Esophagus muscularis mucosa (tissue), 4 donors: ENCODE measurements around the gene BHLHE41. TPM values are rescaled to one million over a fixed set of nuclear protein-coding genes. Genes with fewer than 3 reads are reported as not detected.

Experiments
- DNase-seq: peaks from one replicate; pipeline ENCODE4 v3.0.0-alpha.2; 2017; ENCODE audit errors: extremely low spot score
- H3K27ac ChIP-seq, 4 donors: fragments of 200-600 bp; sonication (generic); replicated peaks in 1 of 4; 1 replicate in 3 of 4; 2 replicates in 1 of 4; pipeline ENCODE4 v1.5.1; 2016 to 2019; ENCODE audit warnings: mild to moderate bottlenecking in 1 of 4
- H3K27me3 ChIP-seq, 4 donors: fragments of 200-600 bp; sonication (generic); one replicate each; pipeline versions ENCODE4 v1.5.1 to v1.6.0; 2016 to 2019
- H3K36me3 ChIP-seq, 4 donors: fragments of 200-600 bp; sonication (generic); one replicate each; pipeline ENCODE4 v1.5.1; 2016 to 2019
- H3K4me1 ChIP-seq, 4 donors: fragments of 200-600 bp; sonication (generic); one replicate each; pipeline ENCODE4 v1.5.1; 2016 to 2019
- H3K4me3 ChIP-seq, 4 donors: fragments of 200-600 bp; sonication (generic); 1 replicate in 2 of 4; 2 replicates in 2 of 4; pipeline ENCODE4 v1.5.1; 2016 to 2019; ENCODE audit warnings: mild to moderate bottlenecking in 4 of 4, moderate library complexity in 1 of 4
- H3K9me3 ChIP-seq, 4 donors: fragments of 200-600 bp; sonication (generic); 1 replicate in 3 of 4; 2 replicates in 1 of 4; pipeline ENCODE4 v1.5.1; 2016 to 2019
- EP300 ChIP-seq: sonication (generic); formaldehyde crosslinking; IDR thresholded peaks from one replicate; pipeline ENCODE4 v1.6.1; 2017; ENCODE audit warnings: antibody characterized with exemption
- POLR2A ChIP-seq: fragments of 450-650 bp; IDR thresholded peaks from one replicate; pipeline ENCODE4 v1.6.1; 2017; ENCODE audit warnings: antibody characterized with exemption, moderate library complexity, mild to moderate bottlenecking, low read depth
- POLR2AphosphoS5 ChIP-seq, 2 donors: sonication (generic); formaldehyde crosslinking; IDR thresholded peaks; one replicate each; pipeline ENCODE4 v1.6.1; 2017; ENCODE audit warnings: antibody characterized with exemption in 2 of 2
- WGBS: methylation state at CpG from one replicate; pipeline ENCODE4 v1.1.5; 2018; 5-methylcytosine and 5-hydroxymethylcytosine counted together
- intact Hi-C: fragments of 100-400 bp; cut with DNase I; formaldehyde crosslinking; loops from one replicate; pipeline ENCODE4 v1.15.1; 2023
- total RNA-seq, 4 donors: library from RNA; depleted of rRNA; stranded (reverse); fragments of >200 nt; gene quantifications; one replicate each; pipeline versions ENCODE4 v1.1.0 to v1.2.1, GENCODE V29; 2016
- TF ChIP-seq, protein P1 (sequence below), 3 experiments: fragments of 200-600 bp in 2 of 3; fragments of 450-650 bp in 1 of 3; sonication (generic) in 2 of 3; IDR thresholded peaks; one replicate each; pipeline ENCODE4 v1.5.1; 2017 to 2019; ENCODE audit warnings: antibody characterized with exemption in 3 of 3, mild to moderate bottlenecking in 2 of 3, moderate library complexity in 1 of 3

BHLHE41 gene
- total RNA-seq, 4 donors from 2014 or later = 6.3 to 20.0 (median 14.8) TPM

DNA sequence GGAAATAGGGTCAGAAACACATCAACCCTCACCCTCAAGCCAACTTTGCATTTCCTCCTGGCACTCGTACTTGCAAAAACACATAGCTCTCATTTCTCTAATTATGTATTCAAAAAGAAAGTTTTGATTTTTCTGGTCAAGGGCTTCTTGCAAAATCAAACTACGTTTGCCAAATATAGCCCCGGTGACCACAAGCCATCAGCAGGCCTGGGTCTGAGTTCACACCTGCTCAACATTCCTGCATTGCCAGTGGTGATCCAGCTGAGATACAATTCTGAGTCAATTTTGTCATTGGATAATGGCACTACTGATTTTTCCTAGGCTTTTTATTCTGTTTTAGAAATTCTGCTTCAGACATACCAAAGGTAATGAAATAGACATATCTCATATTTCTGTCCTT, 10.7 kb upstream of the BHLHE41 start:
- Histone ChIP-seq H3K4me3 (no peak overlapping the region), H3K27ac (peak overlapping the region in 1 of 4 donors; percentile 24), H3K4me1 (peaks cover 0 to 11% (median 7%) of the 10 kb centered on the region in 4 donors), H3K9me3 (no peaks in the 10 kb centered on the region), H3K27me3 (no peaks in the 10 kb centered on the region), H3K36me3 (no peaks in the 10 kb centered on the region)
- TF ChIP-seq, protein P1, sequence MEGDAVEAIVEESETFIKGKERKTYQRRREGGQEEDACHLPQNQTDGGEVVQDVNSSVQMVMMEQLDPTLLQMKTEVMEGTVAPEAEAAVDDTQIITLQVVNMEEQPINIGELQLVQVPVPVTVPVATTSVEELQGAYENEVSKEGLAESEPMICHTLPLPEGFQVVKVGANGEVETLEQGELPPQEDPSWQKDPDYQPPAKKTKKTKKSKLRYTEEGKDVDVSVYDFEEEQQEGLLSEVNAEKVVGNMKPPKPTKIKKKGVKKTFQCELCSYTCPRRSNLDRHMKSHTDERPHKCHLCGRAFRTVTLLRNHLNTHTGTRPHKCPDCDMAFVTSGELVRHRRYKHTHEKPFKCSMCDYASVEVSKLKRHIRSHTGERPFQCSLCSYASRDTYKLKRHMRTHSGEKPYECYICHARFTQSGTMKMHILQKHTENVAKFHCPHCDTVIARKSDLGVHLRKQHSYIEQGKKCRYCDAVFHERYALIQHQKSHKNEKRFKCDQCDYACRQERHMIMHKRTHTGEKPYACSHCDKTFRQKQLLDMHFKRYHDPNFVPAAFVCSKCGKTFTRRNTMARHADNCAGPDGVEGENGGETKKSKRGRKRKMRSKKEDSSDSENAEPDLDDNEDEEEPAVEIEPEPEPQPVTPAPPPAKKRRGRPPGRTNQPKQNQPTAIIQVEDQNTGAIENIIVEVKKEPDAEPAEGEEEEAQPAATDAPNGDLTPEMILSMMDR (IDR thresholded peaks at IDR 0.05) = no peak
- TF ChIP-seq POLR2AphosphoS5 (IDR thresholded peaks at IDR 0.05) (no peak), EP300 (no peak), POLR2A (no peak)
- DNase-seq = no peak
- intact Hi-C loops = no loop called here
- 58% methylated on average over 3 of the region's 3 CpGs for whole genome bisulfite sequencing

DNA sequence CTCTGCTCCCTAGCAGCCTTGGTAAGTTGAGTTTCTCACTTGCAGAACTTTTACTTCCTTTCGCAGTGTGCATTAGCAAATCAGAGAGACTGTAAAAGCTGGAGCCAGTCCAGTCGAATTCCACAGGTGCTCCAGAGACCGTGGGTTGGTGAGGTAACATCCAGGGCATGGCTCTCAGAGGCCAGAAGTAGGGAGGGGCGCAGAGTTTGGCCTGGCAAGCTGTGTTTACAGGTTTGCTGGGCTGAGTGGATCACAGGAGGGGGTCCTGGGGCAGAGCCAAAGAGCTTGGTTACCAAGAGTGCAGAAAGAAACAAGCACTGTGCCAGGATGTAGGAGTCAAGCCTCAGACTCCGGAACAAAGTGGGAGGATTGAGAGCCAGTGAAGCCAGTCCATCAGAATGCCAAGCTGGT, 10.2 kb upstream of the BHLHE41 start:
- TF ChIP-seq, protein P1 (IDR thresholded peaks at IDR 0.05) = no peak
- TF ChIP-seq POLR2A = no peak
- TF ChIP-seq EP300 = no peak
- no peak for TF ChIP-seq POLR2AphosphoS5 (IDR thresholded peaks at IDR 0.05)
- H3K27me3 ChIP-seq = no peaks in the 10 kb centered on the region
- peaks cover 0 to 11% (median 7%) of the 10 kb centered on the region in 4 donors for H3K4me1 ChIP-seq
- no peak overlapping the region for H3K4me3 ChIP-seq
- H3K36me3 ChIP-seq = no peaks in the 10 kb centered on the region
- no peaks in the 10 kb centered on the region for H3K9me3 ChIP-seq
- intact Hi-C loops = no loop called here
- no peak for DNase-seq
- H3K27ac ChIP-seq = peak overlapping the region in 1 of 4 donors; percentile 24
- 38% methylated on average over 1 of the region's 5 CpGs for WGBS

DNA sequence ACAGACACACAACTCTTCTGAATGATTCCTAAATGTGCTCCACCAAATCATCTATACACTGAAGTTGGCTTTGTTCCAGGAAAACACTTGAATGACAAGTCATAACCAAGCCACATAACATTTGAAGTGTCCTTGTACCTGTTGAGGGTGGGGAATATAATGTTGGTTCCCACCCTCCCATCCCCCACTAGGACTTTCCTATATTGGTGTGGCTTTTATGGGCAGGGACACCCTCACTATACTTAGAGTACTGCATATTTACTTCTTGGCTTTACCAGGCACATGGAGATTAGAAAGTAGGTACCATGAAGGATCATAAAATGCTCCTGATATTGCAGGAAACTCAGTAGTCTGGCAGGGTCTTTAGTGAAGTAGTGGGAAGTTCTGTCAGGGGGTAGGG, 9.7 kb upstream of the BHLHE41 start:
- H3K4me3 ChIP-seq = no peak overlapping the region
- H3K27me3 ChIP-seq = no peaks in the 10 kb centered on the region
- intact Hi-C loops = no loop called here
- no peaks in the 10 kb centered on the region for H3K9me3 ChIP-seq
- no peak overlapping the region for H3K27ac ChIP-seq
- H3K36me3 ChIP-seq = no peaks in the 10 kb centered on the region
- TF ChIP-seq EP300 (no peak), POLR2AphosphoS5 (IDR thresholded peaks at IDR 0.05) (no peak), POLR2A (no peak)
- TF ChIP-seq, protein P1 (IDR thresholded peaks at IDR 0.05) = no peak
- H3K4me1 ChIP-seq = peaks cover 0 to 11% (median 7%) of the 10 kb centered on the region in 4 donors
- no peak for DNase-seq

DNA sequence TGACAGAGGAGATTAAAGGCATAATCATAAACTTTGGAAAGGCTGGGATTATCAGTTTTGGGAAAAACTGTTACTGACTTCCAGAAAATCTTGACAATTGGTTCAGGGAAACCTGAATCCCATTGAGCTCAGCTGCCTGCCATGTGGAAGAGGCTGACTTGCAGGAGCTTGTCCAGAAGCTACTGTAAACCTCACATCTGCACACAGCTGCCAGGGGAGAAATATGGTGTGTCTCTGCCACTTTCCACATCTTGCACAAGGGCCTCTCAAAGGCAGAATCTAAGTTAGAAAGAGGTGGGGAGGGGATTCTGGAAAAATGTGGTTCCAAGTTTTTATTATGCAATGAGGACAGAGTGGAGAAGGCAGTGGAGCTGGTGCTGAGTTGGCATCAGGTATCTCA, 8.7 kb upstream of the BHLHE41 start:
- intact Hi-C loops = no loop called here

More for the DNA sequence above, 8.7 kb upstream of the BHLHE41 start:
- no peaks in the 10 kb centered on the region for H3K9me3 ChIP-seq
- TF ChIP-seq, protein P1 (IDR thresholded peaks at IDR 0.05) = no peak
- TF ChIP-seq EP300 = no peak
- no peak for TF ChIP-seq POLR2A
- no peak for TF ChIP-seq POLR2AphosphoS5 (IDR thresholded peaks at IDR 0.05)
- H3K4me1 ChIP-seq = peaks cover 0 to 11% (median 7%) of the 10 kb centered on the region in 4 donors
- no peaks in the 10 kb centered on the region for H3K36me3 ChIP-seq
- H3K4me3 ChIP-seq = no peak overlapping the region
- no peak overlapping the region for H3K27ac ChIP-seq
- H3K27me3 ChIP-seq = no peaks in the 10 kb centered on the region
- no peak for DNase-seq
